Activated CD4-positive, CD25-positive, alpha-beta regulatory T cell treated with anti-CD3 and anti-CD28 coated beads, Interleukin-2, amount 50 U/mL, for 16 hours (primary cell): ENCODE data around the gene FAM98C.
"Not testable (repeated sequence)": the region's sequence is repeated elsewhere in the genome, so short reads cannot be mapped to it uniquely, and the experiment has no call there.

Experiments
- DNase-seq: peaks from one replicate; pipeline ENCODE4 v3.0.0-alpha.2; 2020; ENCODE audit warnings: low read depth, low spot score

Gene FAM98C

DNA sequence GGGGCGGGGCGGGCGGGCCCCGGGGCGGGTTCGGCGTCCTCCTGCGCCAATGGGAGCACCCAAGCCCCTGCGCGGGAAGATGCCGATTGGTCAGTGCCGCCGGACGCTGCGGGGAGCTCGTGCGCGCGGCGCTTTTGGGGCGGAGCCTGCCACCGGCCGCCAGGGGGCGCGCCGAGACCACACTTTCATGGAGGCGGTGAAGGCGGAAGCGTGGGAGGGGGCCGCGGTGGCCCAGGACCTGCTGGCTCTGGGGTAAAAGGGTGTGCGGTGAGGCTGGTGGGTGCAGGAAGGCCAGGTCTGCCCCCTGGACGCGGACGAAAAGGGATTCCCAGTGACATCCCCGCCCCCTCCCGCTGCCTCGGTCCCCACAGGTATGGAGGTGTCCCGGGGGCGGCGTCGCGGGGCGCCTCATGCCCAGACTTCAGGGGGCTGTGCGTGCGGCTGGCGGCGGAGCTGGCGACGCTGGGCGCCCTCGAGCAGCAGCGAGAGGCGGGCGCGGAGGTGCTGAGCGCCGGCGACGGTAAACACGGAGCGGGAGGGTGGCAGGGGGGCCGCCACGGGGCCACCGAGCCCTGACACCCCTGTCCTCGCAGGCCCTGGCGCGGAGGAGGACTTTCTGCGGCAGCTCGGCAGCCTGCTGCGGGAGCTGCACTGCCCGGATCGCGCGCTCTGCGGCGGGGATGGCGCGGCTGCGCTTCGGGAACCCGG, at the start of gene FAM98C:
FAM98C (plus strand) TSS at position 127 of the 708 bp plus-strand sequence; CDS start at position 188, 61 bp downstream.
- peak; percentile 96 for DNase-seq

DNA sequence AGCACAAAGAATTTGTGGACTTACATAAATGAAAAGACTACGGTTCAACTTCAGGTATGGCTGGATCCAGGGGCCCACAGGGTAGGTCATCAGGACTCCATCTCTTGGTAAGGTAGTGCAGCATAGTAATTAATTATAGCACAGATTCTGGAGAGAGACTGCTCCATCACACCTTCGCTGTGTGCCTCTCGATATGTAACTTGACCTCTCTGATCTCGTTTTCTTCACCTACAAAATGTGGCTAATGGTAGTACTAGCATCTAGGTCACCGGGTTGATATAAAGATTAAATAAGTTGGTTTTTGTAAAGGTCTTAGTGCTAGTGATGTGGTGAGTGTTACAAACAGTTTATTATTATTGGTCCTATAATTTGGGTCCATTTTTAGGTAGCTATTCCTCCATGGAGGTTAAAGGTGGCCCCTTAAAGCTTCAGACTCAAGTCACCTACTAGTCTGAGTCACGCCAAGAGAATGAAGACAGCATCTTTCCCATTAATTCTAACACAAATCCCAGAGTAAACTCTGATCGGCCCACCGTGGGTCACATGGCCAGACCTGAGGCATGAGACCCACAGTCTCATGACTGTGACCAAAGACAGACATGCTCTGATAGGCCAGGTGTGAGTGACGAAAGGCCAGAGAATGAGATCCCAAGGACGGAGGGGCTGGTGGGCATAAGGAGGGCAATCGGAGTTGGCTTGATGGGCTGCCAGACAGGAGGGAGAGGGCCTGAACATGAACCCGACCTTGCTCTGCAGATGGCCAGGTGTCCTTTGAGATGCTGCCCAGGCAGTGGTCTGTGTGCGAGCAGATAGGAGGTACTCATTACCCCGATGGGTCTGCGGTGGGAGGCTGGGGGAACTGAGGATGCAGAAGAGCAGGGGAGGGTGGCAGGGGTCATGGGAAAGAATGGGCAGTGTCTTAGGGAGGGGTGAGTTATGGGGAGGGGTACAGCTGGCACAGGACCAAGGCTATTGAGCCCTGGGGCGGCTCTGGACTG, 46.9 kb upstream of the FAM98C start:
- DNase-seq: no peak

DNA sequence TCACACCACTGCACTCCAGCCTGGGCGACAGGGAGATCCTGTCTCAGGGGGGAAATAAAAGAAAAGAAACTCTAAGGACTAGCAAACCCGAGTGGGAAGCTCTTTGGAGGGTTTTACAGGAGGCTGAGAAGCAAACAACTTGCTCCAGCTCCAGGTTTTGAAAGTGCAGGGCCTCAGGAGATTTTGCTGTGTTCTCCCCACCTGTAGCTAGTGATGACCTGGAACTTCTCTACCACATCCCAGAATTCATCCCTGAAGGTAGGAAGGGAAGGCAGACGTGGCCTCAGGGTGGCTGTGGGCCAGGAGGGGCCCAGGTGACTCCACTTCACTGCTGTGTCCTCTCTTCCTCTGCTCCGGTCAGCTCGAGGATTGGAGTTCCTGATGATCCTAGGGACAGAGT, 44.8 kb upstream of the FAM98C start:
- no peak for DNase-seq

DNA sequence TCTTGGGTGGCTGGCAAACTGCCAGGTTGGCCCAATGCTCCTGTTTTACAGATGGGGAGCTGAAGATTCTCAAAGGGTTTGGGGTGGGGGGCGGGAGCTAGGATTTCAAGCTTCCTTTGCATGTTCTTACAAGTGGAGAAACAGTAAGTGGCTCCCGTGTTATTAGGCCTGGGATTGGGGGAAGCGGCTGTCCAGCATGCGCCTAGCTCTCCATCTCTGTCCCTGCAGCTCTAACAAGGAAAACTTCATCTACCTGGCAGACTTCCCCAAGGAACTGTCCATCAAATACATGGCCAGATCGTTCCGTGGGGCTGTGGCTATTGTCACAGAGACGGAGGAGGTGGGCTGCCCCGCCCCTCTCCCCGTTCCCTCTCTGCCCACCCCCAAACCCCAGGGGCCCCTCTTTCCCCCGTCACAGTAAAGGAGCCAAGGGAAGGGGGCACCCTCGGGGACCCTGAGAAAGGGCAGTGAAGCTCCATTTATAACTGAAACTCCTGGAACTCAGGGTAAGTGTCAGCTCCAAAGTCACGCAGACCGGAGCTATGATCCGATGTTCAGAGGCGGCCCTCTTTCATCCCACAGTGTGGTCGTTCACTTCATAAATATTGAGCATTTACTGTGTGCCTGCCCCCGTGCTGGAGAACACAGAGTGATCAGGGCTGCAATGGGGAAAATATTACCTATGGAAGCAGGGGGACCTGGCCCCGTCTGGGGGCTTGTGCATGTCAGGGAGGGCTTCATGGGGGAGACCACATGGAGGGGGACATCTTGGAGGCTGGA, 43.5 kb upstream of the FAM98C start:
- DNase-seq: no peak

DNA sequence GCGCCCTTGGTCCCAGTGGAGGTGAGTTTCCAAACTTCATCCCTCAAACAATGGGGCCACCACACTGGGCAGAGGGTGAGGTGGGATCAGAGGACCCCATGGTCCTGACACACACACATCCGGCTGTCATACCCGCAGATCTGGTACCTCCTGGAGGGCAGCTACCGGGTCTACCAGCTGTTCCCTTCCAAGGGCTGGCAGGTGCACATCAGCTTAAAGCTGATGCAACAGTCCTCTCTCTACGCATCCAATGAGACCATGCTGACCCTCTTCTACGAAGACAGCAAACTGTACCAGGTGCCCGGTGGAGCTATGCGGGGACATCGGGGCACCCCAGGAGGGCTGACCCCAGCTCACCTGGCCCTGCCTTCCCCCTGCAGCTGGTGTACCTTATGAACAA, 42.5 kb upstream of the FAM98C start:
- DNase-seq: no peak

DNA sequence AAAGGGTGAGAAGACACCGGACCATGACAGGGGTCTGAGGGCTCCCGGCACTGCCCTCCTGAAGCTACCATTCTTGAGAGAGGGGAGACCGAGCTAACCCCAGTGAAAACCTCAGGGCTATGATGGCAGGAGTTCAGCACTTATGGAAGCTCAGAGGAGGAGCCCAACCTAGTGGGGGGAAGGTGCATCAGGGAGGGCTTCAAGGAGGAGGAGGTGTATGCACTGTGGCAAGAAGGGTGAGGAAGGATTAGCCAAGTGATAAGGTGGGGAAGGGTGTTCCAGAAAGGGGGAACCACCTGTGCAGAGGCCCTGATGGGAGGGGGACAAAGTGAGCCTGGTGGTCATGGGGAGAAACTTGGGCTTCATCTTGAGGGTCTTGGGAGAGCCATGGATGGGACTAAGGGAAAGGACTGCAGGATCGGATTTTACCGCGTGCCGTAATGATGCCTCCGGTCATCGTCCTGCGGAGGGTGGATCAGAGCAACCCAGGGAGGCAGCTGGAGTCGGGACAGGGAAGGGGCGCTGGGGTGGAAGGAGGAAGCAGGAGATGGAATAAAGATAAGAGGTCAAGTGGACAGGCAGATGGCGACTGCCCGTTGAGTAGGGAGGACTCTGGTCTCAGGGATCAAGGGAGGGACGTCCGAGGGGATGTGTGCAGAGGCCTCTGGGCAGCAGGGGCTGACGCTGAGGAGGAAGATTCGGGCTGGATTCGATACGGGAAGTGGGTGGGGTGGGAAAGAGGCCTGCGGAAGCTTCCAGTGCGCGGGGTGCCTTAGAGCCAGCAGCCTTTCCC, 41.9 kb upstream of the FAM98C start:
- no peak for DNase-seq

DNA sequence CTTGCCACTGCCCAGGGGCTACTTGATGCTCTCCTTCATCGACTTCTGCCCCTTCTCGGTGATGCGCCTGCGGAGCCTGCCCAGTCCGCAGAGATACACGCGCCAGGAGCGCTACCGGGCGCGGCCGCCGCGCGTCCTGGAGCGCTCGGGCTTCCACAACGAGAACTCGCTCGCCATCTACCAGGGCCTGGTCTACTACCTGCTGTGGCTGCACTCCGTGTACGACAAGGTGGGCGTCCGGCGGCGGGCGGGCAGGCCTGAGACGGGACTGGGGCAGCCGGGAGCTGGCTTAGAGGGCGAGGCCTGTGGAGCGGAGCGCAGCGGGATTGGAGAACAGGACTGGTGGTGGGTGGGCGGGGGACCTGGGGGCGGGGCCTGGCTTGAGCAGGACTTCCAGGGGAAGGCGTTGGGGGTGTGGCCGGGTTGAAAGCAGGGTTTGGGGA, 41.2 kb upstream of the FAM98C start:
- peak; percentile 9 for DNase-seq

DNA sequence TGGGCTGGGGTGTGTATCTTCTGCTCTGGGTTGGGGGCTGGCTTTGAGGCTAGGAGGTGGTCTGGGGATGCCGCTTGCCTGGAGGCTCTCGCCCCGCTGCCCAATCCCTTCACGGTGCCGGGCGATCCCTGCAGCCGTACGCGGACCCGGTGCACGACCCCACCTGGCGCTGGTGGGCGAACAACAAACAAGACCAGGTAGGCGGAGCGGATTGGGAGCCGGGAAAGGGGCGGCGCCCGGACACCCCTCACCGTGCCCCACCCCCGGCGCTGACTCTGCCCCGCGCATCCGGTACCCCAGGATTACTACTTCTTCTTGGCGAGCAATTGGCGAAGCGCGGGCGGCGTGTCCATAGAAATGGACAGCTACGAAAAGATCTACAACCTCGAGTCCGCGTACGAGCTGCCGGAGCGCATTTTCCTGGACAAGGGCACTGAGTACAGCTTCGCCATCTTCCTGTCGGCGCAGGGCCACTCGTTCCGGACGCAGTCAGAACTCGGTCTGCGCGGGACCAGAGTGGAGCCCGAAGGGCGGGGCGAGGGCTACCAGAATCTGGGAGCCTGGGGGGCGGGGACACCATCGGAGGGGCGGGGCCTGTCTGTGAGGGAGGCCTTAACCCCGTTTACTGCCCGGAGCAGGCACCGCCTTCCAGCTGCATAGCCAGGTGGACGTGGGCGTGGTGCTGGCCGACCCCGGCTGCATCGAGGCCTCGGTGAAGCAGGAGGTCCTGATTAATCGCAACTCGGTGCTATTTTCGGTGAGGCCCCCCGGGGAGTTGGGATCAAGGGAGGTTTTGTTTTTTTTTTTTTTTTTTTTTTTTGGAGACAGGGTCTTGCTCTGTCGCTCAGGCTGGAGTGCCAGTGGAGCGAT, 40.6 kb upstream of the FAM98C start:
- DNase-seq: peak; percentile 39

DNA sequence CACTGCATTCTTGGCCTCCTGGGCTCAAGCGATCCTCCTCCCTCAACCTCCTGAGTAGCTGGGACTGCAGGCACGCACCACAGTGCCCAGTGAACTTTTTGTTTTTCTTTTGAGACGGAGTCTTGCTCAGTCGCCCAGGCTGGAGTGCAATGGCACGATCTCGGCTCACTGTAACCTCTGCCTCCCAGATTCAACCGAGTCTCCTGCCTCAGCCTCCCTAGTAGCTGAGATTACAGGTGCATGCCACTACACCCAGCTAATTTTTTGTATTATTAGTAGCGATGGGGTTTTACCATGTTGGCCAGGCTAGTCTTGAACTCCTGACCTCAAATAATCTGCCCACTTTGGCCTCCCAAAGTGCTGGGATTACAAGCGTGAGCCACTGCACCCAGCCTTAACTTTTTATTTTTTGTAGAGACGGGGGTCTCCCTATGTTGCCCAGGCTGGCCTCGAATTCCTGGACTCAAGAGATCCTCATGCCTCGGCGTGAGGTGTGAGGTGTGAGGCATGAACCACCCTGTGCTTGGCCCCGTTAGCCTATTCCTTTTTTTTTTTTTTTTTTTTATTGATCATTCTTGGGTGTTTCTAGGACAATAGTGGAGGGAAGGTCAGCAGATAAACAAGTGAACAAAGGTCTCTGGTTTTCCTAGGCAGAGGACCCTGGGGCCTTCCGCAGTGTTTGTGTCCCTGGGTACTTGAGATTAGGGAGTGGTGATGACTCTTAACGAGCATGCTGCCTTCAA, 39.8 kb upstream of the FAM98C start:
- DNase-seq: not testable (repeated sequence)

DNA sequence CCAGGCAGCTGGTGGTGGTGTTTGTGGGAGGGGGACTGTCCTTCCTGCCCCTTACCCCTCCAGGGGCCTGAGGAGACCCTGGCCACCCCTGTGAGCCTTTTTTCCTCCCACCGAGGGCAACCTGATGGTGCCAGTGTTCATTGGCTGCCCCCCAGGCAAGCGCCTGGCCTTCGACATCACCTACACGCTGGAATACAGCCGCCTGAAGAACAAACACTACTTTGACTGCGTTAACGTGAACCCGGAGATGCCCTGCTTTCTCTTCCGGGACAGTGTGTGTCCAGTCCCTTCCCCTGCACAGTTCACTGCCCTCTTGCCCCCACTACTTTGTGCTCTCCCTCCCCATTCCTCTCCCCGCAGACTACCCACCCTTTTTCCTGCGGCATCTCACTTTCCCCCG, 35.9 kb upstream of the FAM98C start:
- DNase-seq: no peak

DNA sequence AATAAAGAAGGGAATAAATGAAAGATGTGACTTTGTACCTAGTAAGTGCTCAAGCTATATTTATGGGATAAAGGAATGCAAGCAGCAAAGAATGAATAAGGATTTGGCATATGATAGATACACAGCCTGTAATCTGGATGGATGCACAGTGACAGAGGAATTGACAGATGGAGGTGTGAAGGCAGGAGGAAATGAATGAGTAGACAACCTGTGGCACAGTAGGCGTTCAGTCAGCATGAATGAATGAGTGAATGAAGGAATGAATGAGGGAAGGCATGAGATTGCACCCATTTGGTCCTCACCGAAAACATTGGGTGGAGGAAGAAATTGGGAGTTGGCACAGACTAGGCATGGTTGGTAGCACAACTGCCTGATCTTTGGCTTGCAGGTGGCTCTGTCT, 33.3 kb upstream of the FAM98C start:
- DNase-seq: no peak

DNA sequence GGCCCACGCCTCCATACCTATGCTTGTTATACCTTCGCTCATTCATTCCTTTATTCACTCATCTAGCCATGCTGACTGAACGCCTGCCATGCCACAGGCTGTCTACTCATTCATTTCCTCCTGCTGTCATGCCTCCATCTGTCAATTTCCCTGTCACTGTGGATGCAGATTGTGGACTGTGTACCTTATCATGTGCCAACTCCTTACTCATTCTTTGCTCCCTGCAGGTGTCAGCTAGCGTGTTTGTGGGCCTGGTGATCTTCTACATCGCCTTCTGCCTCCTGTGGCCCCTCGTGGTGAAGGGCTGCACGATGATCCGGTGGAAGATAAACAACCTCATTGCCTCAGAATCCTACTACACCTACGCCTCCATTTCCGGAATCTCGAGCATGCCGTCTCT, 32.6 kb upstream of the FAM98C start:
- DNase-seq: no peak

DNA sequence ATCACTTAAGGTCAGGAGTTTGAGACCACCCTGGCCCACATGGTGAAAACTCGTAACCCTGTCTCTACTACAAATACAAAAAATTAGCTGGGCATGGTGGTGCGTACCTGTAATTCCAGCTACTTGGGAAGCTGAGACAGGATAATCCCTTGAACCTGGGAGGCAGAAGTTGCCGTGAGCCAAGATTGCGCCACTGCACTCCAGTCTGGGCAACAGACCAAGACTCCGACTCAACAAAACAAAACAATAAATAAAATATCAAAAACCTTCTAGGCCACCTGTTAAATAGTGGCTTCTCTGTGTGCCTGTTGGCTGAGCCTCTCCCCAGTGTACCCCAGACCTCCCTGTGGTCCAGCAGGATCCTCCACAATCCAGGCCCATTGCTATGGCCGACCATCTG, 31.8 kb upstream of the FAM98C start:
- DNase-seq: no peak

DNA sequence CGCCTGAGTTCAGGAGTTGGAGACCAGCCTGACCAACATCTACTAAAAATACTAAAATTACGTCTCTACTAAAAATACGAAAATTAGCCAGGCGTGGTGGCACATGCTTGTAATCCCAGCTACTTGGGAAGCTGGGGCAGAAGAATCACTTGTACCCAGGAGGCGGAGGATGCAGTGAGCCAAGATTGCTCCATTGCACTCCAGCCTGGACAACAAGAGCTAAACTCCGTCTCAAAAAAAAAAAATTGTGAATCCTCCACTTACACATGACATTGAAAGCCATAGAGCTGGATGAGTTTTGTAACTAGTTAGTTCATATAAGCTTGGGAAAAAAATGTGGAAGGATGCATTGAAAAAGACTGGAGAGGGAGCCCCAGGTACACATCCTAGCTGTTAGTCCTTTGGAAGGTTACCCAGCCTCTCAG, 29.0 kb upstream of the FAM98C start:
- DNase-seq: no peak

DNA sequence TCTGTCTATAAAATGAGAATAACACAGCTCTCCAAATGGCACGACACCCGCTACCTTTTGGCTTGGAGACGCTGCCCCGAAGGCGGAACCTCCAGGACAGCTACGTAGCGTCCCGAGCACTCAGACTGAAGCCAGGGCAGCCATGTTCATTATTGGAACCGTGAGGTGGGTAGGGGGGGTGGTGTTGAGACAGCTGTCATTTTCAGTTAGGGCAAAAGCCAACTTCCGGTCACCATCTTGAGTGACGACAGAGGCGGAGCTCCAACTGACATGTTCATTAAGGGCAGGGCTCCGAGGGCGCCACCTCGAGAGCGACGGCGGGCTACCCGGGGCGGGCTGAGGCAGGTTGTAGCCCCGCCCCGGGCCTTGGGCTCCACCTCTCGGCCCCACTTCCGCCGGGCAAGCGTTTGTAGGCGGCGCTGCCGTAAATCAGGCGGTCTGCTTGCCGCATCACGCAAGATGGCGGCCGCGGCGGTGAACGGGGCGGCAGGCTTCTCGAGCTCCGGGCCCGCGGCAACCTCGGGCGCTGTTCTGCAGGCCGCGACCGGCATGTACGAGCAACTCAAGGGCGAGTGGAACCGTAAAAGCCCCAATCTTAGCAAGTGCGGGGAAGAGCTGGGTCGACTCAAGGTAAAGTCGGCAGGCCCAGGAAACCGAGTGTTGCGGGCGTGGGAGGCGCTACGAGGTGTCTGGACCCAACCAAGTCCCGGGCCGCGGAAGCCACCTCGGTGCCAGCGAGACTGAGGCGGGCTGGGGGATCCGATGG, 28.4 kb upstream of the FAM98C start, which contains the start of gene PSMD8:
PSMD8 (plus strand) TSS at position 240 of the 766 bp plus-strand sequence; CDS start at position 271, 31 bp downstream.
- peak; percentile 98 for DNase-seq

DNA sequence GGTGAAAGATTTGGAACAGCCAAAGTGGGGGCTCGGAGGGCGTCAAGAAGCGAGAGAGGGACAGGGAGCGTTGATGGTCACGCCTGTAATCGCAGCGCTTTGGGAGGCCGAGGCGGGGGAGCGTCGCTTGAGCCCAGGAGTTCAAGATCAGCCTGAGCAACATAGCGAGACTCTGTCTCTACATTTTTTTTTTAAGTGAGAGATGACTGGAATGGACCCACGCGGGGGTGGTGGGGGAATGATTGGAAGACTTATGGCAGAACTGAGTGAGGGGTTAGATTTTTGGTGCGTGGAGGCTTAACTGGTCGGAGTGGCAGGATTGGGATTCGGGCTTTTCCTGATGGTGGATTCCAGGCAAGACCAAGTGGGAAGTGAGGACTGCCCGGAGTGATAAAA, 27.8 kb upstream of the FAM98C start:
- DNase-seq: no peak

DNA sequence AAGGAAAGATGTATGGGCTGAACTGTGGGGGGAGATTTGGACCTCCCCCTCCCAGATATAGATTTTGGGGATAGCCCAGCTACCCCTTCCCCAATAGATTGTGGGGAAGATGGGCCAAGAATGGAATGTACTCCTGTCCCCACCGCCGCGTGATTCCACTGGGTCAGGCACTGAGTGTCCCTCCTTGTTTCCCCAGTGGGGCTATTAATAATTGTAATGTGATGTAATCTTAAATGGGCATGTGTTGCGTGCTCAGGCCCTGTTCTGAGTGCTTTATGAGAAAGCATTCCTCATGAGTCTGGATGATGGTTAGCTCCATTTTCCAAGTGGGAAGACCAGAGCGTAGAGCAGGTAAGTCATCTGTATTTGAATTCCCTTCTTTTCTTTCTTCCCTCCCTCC, 27.1 kb upstream of the FAM98C start:
- no peak for DNase-seq

DNA sequence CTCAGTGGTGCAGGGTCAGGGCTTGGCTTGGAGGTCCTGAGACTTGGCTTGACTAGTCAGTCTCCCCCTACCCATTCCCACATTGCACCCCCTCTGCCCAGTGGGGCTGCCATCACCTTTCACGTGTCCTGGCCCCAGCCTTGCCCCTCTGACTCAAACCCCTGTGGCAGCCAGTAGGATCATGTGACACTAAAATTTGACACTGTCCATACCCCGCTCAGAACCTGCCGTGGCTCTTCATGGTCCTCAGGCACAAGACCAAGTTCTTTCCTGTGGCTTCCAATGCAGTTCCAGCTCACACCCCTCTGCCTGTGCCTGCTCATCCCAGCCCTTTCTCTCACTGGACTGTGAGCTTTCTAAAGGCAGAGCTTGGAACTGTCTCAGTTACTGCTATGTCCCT, 26.3 kb upstream of the FAM98C start:
- no peak for DNase-seq
